ENCODE data around the gene MORF4L2.

GRCh38 chrX:103687073-103687695 is 685 bp upstream of the MORF4L2 start:
- TF ChIP-seq POLR2A (IDR thresholded peaks at IDR 0.05; ENCODE audit: low read depth, low read length) (peak; percentile 71; the same call in 1 of the 2 replicates), POLR2AphosphoS5 (IDR thresholded peaks at IDR 0.05; ENCODE audit: low read depth, low read length) (peak; percentile 74; the same call in 1 of the 2 replicates)
